Hematopoietic multipotent progenitor cell treated with erythropoietin and hydrocortisone succinate and interleukin-3 and kit ligand, for 4 days (in vitro differentiated cells): ENCODE results near the gene PAX6.

Source experiments
- DNase-seq: peaks from one replicate; pipeline ENCODE4 v3.0.0-alpha.2; 2015

The PAX6 gene

GRCh38 chr11:31822175-31822926, 11.2 kb upstream of the PAX6 start:
- DNase-seq: no peak

- DNase-seq: no peak
Observed at GRCh38 chr11:31821766-31822165, 10.6 kb upstream of the PAX6 start.

- DNase-seq: no peak
Observed at GRCh38 chr11:31821235-31821764, 10.2 kb upstream of the PAX6 start.

GRCh38 chr11:31820438-31820818, 9.3 kb upstream of the PAX6 start:
- DNase-seq: peak; percentile 49

- DNase-seq: no peak
Observed at GRCh38 chr11:31819621-31820437, 8.7 kb upstream of the PAX6 start.

GRCh38 chr11:31818874-31819331, 7.8 kb upstream of the PAX6 start:
- DNase-seq: no peak

- no peak for DNase-seq
Observed at GRCh38 chr11:31818425-31818755, 7.3 kb upstream of the PAX6 start.

- no peak for DNase-seq
Observed at GRCh38 chr11:31817621-31818424, 6.7 kb upstream of the PAX6 start.

- DNase-seq: no peak
Observed at GRCh38 chr11:31817054-31817620, 6.0 kb upstream of the PAX6 start.

GRCh38 chr11:31816468-31817053, 5.4 kb upstream of the PAX6 start:
- no peak for DNase-seq

- no peak for DNase-seq
Observed at GRCh38 chr11:31815711-31816467, 4.8 kb upstream of the PAX6 start.

GRCh38 chr11:31814176-31814868, 3.2 kb upstream of the PAX6 start:
- no peak for DNase-seq

- DNase-seq: no peak
Observed at GRCh38 chr11:31813391-31814175, 2.5 kb upstream of the PAX6 start.

GRCh38 chr11:31812383-31813381, 1.6 kb upstream of the PAX6 start:
- no peak for DNase-seq

- DNase-seq: no peak
Observed at GRCh38 chr11:31809857-31810778, 1.0 kb downstream of the PAX6 start.

GRCh38 chr11:31809541-31809856, 1.6 kb downstream of the PAX6 start:
- no peak for DNase-seq

GRCh38 chr11:31808721-31809540, 2.2 kb downstream of the PAX6 start:
- DNase-seq: no peak
